HG03025 (cell line): ENCODE measurements around the gene POU3F4.

Experiments
- ATAC-seq: cut with Tn5 transposase; IDR thresholded peaks from one replicate; pipeline ENCODE4 v1.9.1; 2021; ENCODE audit warnings: mild to moderate bottlenecking, moderate library complexity; ENCODE audit not compliant: unreplicated experiment, low FRiP score

POU3F4 gene

DNA sequence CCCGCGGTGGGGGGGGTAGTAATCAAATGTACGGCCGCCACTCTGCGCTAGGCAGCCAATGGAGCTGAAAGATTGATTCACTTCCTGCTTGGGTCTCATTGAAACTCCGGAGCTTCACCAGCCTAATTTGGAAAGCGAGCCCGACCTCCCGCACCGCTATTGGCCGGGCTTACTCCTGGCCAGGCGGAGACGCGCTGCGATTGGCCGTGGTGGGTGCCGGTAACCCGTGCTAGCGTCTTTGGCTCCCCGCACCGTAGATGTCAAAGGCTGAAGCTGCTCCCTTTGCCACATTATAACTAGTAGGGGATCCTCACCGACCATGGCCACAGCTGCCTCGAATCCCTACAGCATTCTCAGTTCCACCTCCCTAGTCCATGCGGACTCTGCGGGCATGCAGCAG is at the start of gene POU3F4:
POU3F4 (plus strand) TSS at position 285 of the 400 bp plus-strand sequence; CDS start at position 320, 35 bp downstream.
- no peak for ATAC-seq

DNA sequence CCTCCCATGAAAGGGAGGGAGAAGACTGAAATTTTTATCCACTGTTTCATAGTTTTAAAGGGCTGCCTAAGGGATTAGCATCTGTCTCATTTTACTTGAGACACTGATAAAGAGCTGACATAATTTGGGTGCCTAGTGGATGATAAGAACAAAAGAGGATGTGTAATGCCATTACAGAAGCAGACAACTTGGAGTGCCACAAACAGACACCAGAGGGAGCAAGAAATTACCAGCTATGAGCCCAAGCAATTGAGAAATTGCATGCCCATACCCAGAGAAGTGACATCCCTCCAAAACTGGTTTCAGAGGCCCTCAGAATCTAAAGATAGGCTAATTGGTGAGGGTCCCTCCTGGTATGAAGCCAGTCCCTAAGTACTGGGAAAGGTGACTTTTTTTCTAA is 38.5 kb upstream of the POU3F4 start:
- peak; percentile 57 for ATAC-seq

DNA sequence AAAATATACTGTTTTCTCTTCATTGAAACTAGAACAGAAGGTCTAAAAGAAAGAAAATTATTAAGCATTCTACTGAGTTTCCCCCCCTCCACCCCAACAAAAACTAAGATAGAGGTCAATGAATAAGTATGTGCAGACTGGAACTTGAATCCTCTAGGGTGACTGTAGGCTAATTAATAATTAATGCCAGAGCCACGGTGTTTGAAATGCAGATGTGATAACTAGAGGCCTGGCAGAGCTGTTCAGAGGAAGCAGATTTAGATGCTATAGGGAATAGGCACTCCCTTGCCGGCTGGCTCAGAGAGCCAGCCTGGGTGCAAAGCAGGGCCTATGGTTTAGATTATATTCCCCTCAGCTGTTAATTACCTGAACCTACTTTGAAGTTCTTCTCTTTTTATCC is 12.2 kb upstream of the POU3F4 start:
- no peak for ATAC-seq

DNA sequence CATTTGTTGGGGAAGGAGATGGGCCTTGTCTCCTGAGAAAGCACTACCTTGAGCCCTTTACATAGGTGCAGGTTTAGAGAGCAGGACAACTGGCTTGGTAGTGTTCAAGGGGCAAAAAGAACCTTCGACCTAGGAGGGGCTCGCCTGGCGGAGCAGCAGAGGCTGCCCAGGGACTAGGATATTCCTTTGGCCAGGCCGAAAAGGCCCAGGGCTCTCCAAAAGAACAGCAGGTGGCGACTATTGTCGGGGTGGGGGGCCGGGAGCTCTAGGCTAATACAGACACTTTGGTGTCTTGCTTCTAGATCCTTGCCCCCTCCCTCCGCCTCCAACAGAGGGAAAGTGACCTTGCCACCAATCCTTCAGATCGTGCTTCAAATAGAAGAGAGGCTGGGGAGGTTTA is 7.1 kb upstream of the POU3F4 start:
- no peak for ATAC-seq

DNA sequence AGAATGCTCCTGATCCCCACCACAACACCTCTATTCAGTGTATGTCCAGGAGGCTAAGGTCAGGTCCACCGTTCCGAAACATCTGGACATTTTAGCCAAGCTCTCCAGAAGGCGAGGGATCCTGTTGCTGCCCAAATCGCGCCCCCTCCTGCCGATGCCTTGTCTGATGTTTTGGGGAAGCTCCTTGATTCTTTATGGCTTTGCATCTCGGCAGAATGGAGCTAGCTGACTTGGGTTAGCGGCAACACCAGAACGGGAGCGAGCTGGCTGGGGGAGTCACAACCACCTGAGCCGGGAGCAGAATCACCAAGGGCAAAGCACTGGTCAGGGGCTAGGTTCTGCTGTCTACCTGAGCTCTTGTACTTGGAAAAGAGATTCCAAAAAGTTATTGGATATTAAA is 6.6 kb upstream of the POU3F4 start:
- ATAC-seq = no peak

DNA sequence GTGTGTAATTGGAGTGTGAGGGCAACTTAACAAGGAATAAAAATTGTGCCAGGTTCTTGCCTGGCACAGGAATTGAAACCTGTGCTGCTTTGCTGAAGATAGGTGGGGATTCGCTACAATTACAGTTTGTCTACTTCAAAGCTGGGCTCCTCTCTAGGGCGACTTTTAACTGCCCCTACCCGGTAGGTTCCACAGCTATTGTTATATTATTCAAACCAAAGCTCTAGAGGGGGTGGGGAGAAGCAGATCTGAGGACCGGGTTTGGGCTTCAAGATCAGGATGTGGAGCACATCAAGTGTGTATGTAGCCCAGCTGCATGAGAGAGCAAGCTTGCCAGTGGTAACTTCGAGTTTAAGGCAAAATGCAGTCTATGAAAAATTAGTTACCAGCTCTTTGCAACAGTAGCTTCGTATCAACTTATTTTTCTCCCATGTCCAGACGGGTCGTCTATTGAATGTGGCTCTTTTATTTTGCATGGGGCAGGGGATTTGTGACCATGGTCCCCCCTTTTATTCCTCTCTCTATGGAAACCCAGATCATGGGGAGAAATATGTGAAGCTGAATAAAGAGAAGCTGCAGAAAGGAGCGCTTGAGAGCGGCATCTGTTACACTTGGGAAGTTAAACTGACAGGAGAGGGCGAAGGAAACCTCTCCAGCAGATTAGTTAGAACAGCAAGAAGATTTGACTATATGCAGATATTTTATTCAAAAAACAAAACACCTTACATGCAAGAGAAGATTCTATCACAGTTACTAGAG is 3.2 kb upstream of the POU3F4 start:
- ATAC-seq = no peak

DNA sequence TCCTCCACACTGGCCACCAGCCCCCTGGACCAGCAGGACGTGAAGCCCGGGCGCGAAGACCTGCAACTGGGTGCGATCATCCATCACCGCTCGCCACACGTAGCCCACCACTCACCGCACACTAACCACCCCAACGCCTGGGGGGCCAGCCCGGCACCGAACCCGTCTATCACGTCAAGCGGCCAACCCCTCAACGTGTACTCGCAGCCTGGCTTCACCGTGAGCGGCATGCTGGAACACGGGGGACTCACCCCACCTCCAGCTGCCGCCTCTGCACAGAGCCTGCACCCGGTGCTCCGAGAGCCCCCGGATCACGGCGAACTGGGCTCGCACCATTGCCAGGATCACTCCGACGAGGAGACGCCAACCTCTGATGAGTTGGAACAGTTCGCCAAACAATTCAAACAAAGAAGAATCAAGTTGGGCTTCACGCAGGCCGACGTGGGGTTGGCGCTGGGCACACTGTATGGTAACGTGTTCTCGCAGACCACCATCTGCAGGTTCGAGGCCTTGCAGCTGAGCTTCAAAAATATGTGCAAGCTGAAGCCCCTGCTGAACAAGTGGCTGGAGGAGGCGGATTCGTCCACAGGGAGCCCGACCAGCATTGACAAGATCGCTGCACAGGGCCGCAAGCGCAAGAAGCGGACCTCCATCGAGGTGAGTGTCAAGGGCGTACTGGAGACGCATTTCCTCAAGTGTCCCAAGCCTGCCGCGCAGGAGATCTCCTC is 600 bp downstream of the POU3F4 start:
- ATAC-seq = no peak

DNA sequence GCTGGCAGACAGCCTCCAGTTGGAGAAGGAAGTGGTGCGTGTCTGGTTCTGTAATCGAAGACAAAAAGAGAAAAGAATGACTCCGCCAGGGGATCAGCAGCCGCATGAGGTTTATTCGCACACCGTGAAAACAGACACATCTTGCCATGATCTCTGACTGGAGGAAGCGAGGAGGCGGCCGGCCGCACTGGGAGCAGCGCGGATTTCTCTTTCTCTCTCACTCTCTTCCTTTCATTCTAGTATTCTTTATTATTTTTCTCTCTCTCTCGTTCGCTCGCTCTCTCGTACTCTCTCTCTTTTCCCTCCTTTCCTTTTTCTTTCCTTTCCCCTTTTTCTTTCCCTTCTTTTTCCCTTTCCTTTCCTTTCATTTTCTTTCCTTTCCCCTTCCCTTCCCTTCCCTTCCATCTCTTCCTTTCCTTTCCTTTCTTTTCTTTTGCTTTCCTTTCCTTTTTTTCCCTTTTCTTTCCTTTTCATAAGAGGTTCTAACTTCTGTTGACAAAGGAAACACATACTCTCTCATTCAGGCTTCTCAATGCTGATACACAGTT is 1.2 kb downstream of the POU3F4 start:
- ATAC-seq = no peak

DNA sequence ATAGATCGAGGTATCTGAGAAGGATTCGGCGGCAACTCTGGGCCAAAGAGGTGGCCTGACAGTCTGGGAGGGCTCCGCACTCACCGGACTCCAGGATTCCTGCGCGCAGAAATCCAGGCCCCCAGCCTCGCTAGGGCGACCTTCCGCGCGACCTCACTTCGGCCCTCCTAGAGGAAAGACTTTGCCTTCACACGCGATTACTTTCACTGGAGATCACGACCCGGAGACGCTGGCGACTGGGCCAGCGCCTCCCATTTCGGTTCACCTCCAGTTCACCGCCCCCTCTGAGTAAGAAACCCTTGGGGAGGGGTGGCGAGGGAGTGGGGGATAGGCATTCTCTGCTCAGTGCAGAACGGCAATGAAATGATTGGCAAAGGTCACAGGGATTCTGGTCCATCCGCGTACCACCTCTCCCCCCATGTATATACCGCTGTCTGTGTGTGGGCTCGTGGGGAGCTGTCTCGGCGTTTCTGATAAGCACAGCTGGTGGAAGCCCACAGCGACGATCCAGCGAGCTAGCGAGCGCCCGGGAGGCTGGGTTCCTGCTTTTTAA is 2.5 kb downstream of the POU3F4 start:
- ATAC-seq = no peak

DNA sequence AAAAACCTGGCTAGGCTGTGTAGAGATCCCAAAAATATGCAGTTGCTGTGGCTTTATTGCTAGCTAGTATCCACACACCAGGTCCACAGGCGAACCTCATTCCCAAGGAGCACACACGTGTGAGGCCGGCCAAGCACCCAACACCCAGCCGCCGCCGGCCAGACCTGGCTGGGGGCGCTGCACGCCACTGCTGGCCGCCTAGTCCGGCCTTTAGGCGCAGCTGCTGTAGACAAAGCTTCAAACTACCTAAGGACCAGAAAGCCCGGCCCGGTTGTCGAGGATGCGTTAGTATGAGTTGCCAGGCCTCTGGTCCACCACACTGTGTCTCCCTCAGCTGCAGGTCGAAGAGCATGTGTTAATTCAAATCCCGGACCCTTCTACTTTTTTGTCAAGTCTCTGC is 3.1 kb downstream of the POU3F4 start:
- no peak for ATAC-seq

DNA sequence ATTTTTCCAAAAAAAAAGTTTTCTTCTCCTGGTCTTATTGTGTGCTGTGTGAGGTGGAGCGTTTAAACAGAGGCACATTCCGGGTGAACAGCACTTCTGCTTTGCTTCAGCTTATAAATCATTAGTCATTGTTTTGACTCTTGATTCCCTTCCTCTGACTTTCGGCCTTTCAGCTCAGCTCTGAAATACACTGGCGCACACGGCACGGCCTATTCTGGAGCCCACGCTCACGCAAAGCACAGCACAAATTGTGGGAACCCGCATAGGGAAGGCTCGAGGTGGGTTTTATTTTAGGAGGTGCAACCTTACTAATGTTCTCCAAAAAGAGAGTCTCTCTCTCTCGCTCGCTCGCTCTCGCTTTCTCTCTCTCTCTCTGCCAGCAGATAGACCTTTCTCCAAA is 4.0 kb downstream of the POU3F4 start:
- no peak for ATAC-seq

DNA sequence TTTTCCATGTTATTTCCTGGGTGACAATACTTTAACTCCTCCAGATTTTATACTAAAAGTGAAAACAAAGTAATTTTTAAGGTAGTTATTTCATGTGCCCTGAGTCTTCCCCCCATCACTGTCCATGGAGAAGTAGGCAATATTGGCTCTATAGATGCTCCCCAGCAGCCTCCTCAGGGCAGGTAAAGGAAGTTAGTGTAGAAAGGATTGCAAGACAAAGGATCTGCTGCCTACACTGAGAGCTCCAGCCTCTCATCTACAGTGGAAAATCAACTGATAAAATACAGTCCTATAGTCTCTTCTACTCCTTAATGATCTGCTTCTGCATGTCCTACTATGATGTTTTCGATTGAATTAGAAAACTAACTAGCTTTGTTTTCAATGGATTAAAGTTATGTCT is 8.5 kb downstream of the POU3F4 start:
- ATAC-seq = no peak

DNA sequence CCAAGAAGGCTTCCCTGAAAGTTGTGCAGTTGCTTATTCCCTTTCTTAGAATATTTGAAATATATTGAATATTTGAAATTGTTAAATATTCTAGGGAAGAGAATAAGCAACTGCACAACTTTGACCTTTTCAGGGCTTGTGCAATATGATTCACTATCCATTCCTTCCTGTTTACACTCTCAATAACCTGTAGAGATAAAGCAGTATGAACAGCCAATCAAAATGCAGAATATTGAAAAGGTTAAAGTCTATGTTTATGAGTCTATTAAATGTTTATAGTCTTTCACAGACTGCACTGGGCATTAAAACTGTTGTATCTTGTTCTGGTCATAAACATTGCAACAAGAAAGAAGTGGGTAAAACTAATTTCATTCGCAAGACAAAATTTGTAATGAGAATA is 13.8 kb downstream of the POU3F4 start:
- no peak for ATAC-seq

DNA sequence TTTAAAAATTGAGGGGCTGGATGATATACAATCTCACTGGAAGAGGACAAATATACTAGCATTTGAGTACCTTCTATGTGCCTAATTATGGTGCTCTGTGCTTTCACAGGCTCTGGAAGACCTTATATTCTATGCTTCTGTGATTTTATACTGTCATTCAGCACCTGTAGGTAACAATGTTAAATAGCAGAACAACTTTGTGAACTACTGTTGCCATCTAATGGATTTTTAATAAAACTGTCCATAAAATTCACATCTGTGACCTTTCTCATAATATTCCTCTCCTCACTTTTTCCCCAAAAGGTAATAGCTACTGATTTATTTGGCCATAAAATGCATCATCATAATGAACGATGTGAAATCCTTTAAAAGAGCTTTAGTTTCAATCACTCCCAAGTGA is 21.9 kb downstream of the POU3F4 start:
- no peak for ATAC-seq

DNA sequence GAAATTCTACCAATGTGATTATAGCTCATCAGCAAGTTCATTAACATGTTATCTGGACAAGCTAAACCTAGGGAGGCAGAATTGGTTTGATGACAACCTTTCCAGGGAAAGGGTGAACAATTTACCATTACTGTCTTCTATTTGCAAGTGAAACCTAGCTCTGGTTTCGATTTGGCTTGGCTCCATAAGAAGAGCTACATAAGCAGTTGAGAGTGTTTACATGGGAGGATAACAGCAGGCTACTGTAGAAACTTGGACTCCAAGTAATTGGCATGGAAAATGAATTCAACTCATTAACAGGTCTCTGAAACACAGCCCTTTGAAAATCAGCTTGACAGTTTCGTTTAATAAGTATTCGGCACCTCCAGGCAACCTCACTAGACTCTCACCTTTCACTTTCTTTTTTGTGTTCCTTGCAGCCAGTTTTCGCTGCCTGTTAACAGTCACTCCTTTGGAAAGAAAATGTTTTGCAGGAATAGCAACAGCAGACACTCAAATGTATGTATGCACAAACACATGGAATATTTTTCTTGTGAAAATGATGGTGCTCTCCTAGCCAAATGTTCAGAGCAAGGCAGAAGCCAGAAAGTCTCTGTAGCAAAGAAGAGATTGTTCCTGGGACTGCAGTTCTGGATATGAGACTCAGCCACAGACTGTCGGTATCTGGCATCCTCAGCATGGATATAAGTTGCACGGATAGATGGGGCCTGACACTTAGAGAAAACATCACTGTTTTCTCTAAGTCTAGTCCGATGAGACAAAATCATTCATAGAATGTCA is 27.5 kb downstream of the POU3F4 start:
- ATAC-seq = no peak
